Rectal smooth muscle tissue (tissue), 1 donor: ENCODE measurements around the gene DCDC1.

Source experiments
- H3K27ac ChIP-seq: one replicate; pipeline ENCODE4 v1.7.0; 2013; ENCODE audit warnings: low read depth, low read length, inconsistent platforms
- H3K27me3 ChIP-seq: one replicate; pipeline ENCODE4 v1.7.0; 2013; ENCODE audit warnings: low read length; ENCODE audit not compliant: control insufficient read depth, insufficient read depth
- H3K36me3 ChIP-seq: one replicate; pipeline ENCODE4 v1.7.0; 2013; ENCODE audit warnings: low read length; ENCODE audit not compliant: control insufficient read depth, insufficient read depth
- H3K4me1 ChIP-seq: one replicate; pipeline ENCODE4 v1.7.0; 2013; ENCODE audit warnings: low read length; ENCODE audit not compliant: control insufficient read depth, insufficient read depth
- H3K4me3 ChIP-seq: one replicate; pipeline ENCODE4 v1.7.0; 2013; ENCODE audit warnings: low read length
- H3K9ac ChIP-seq: one replicate; pipeline ENCODE4 v1.7.0; 2013; ENCODE audit warnings: low read length

DCDC1 gene

DNA sequence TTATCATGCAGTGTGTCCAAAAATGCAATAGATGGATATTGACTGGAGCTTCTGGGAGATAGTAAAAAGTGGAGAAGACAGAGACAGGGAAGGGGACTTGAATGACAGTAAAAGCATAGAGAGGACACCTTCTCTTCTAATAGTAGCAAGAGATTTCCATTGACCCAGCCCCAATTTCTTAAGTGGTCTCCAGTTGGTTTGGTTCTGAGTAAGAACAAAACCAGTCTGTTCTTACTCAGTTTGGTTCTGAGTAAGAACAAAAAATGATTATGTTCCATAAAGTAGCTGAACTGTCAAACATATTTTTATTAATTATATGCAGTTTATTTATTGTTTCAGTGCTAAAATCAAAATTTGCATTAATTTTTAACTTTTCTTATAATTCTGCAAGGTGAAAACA is 466.6 kb downstream of the DCDC1 start:
- H3K4me3 ChIP-seq = no peak overlapping the region
- H3K27me3 ChIP-seq = no peaks in the 10 kb centered on the region
- H3K9ac ChIP-seq = no peak overlapping the region
- no peaks in the 10 kb centered on the region for H3K36me3 ChIP-seq
- no peaks in the 10 kb centered on the region for H3K4me1 ChIP-seq
- H3K27ac ChIP-seq = no peak overlapping the region

DNA sequence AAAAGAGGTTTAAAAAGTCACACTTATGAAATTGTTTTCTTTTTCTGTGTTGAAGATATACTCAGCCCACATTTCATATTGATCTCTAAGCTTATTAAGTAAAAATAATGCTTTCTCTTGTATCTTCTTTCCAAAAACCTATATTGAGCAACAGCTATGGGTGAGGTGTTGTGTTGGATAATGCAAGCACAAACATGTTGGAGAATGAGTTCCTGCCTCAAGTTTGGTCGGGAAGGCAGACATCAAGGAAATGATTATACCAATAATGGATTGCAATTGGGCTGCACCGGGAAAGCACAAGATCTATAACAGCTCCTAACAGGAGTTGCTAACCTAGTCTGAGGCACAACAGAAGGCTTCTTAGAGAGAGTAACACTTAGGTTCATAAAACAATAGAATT is 474.5 kb downstream of the DCDC1 start:
- Histone ChIP-seq H3K9ac (no peak overlapping the region), H3K4me3 (no peak overlapping the region), H3K27me3 (no peaks in the 10 kb centered on the region), H3K27ac (no peak overlapping the region), H3K4me1 (no peaks in the 10 kb centered on the region), H3K36me3 (no peaks in the 10 kb centered on the region)

DNA sequence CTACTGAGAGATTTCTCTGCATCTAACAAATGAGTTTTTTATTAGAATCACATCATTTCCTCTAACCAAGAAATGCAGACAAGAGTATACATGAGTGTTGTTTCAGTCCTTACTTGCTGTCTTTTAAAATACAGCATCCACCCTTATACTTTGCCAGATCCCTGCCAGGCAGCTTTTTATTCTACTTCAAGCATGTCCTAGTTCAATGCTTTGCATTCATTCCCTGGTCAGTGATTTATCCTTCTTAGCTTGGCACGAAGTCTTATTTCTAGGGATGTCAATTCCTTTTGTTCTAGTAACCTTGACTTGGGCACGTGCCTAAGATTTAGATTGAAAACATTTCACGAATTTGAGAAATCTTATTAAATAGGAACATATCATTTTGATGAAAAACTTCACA is 476.2 kb downstream of the DCDC1 start:
- H3K27me3 ChIP-seq = no peaks in the 10 kb centered on the region
- no peak overlapping the region for H3K27ac ChIP-seq
- H3K4me1 ChIP-seq = no peaks in the 10 kb centered on the region
- no peak overlapping the region for H3K9ac ChIP-seq
- no peaks in the 10 kb centered on the region for H3K36me3 ChIP-seq
- H3K4me3 ChIP-seq = no peak overlapping the region

DNA sequence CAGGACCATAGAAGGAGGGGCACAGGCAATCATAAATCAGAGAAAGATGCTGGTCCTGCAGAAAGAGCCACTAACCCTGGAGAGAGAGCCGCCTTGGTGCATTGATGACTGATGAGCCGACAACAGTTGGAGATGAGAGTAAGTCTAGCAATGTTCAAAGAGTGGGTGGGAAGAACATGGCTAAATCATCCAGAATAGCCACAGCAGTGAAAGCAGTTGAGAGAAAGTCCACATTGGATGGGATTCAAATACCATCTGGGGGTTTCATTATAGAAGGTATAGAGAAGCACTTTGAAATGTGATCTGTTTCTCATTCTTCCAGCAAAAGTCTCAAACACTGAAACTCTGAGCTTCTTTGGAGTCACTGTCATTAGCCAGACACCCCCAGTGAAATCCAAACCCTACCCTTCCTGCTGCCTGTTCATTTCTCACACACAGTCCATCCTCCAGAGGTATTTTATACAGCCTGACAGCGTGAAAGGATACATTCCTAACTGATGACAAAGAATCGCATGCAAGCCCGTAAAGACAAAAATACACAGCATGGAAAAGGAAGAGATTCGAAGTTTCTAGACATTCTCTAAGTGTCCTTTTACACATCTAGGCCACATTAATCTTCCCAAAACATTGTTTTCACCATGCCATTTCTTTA is 480.3 kb downstream of the DCDC1 start:
- Histone ChIP-seq H3K4me1 (no peaks in the 10 kb centered on the region), H3K36me3 (no peaks in the 10 kb centered on the region), H3K4me3 (no peak overlapping the region), H3K27me3 (no peaks in the 10 kb centered on the region), H3K27ac (no peak overlapping the region), H3K9ac (no peak overlapping the region)

DNA sequence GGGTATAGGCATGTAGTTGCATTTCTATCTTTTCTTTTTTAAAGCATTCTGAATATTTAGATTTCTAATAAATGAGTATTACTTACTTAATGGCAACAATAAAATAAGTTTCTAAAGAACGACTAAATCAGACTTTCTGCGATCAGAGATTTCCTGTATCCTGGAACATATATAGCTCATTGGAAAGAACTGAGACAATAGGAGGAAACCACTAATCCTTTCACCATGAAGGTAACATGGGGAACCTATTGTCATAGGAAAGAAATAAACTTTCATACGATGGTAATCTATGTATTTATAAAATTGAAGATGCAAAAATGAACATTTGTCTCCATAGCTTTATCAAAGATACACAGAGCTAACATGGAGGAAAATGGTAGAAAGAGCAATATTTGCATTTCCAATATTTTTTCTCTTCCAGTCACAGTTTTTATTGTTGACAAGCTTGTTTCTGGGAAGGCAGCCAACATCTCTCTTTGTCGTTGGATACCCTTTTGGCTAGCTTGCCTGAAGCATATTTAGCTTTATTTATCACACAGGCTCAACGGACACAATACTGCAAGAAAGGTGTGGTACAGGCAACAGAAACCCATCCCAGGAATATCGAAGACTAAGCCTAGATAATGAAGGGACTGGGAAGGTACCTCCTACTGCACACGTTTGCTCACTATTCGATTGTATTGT is 490.1 kb downstream of the DCDC1 start:
- H3K27me3 ChIP-seq = no peaks in the 10 kb centered on the region
- no peak overlapping the region for H3K27ac ChIP-seq
- no peak overlapping the region for H3K4me3 ChIP-seq
- peaks cover 2% of the 10 kb centered on the region for H3K4me1 ChIP-seq
- no peaks in the 10 kb centered on the region for H3K36me3 ChIP-seq
- H3K9ac ChIP-seq = no peak overlapping the region

DNA sequence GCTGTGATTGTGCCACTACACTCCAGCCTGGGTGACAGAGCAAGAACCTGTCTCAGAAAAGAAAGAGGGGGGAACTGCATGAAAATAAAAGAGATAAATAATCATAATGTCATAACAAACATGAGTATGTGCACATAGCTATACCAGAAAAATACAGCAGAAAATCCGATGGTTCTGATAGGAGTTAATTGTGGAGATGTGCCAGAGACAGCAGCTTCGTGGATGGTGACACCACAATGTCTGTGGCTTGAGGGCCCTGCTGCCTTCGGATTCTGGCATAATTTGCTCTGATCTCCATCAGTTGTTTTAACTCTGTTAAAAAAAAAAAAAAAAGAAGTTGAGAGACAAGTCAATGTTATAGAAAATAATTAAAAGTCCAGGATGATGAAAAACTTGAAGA is 491.1 kb downstream of the DCDC1 start:
- Histone ChIP-seq H3K9ac (no peak overlapping the region), H3K27me3 (no peaks in the 10 kb centered on the region), H3K4me3 (no peak overlapping the region), H3K27ac (no peak overlapping the region), H3K4me1 (peaks cover 2% of the 10 kb centered on the region), H3K36me3 (no peaks in the 10 kb centered on the region)

DNA sequence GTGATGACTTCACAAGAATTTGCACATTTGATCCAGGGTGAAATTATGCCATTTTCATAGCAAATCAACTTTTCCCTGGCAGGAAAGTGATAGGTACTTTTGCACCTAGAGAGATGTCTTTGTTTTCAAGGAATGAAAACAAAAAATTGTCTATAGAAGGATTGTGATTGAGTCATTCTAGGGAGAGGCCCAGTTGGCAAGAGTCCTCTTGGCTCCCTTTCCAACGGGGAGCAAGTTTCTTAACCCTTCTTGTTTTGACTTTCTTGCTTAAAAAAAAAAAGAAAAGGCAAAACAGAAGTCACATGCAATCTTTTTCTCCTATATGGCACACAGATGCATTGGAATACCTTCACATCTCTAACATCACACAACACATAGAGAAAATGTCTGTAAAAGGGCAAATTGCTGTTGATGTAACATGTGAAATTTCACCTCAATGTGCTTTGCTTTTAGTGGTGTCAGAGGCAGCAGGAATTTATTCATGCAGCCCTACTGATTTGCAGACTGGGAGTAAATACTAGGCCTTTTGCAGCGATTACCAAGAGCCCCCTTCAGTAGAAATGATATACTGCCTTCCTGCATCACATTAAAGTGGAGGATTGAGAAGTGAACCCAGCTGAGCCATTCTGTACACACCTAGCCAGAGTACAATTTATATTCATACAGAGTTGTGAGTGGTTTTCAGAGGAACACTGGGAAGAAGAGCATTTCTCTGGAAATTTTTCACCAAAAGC is 492.7 kb downstream of the DCDC1 start:
- Histone ChIP-seq H3K27ac (no peak overlapping the region), H3K4me3 (no peak overlapping the region), H3K9ac (no peak overlapping the region), H3K27me3 (no peaks in the 10 kb centered on the region), H3K36me3 (no peaks in the 10 kb centered on the region), H3K4me1 (peaks cover 2% of the 10 kb centered on the region)

DNA sequence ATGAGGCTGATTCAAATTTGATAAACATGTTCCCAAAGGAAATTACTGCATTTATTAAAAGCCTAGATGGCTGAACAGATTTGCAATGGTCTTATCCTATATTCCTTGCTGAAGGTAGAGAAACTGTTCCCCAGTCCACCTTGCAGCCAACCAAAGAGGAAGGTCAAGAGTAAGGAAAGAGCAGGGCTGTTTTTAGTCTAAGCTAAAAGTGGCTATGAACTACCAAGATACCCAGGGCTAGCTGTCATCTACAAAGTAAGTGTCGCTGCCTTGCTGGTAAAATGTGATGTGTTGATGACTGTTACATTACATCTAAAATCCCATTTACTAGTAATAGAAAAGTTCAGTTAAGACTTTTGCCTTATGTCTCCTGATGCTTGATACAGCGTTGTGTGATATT is 493.3 kb downstream of the DCDC1 start:
- H3K4me3 ChIP-seq = no peak overlapping the region
- no peak overlapping the region for H3K27ac ChIP-seq
- H3K36me3 ChIP-seq = no peaks in the 10 kb centered on the region
- H3K27me3 ChIP-seq = no peaks in the 10 kb centered on the region
- peaks cover 2% of the 10 kb centered on the region for H3K4me1 ChIP-seq
- no peak overlapping the region for H3K9ac ChIP-seq

DNA sequence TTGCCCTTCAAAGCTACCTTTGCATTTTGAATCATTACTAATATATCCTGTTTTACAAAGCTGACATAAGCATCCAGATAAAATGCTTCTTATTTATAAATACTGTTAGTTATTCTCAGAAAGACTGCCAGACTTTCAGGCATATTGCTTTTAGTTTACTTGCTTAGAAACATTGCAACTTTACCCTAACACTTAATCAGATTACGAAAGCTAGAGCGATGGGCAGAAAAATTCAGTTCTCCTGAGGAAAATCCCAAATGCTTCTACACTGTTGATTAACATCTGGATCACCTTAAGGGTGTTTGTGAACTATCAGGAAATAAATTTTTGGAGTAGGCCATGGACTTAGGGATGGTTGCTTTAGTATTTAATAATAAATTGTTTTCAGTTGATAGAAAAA is 493.7 kb downstream of the DCDC1 start:
- Histone ChIP-seq H3K27me3 (no peaks in the 10 kb centered on the region), H3K4me3 (no peak overlapping the region), H3K4me1 (peaks cover 2% of the 10 kb centered on the region), H3K27ac (no peak overlapping the region), H3K9ac (no peak overlapping the region), H3K36me3 (no peaks in the 10 kb centered on the region)

DNA sequence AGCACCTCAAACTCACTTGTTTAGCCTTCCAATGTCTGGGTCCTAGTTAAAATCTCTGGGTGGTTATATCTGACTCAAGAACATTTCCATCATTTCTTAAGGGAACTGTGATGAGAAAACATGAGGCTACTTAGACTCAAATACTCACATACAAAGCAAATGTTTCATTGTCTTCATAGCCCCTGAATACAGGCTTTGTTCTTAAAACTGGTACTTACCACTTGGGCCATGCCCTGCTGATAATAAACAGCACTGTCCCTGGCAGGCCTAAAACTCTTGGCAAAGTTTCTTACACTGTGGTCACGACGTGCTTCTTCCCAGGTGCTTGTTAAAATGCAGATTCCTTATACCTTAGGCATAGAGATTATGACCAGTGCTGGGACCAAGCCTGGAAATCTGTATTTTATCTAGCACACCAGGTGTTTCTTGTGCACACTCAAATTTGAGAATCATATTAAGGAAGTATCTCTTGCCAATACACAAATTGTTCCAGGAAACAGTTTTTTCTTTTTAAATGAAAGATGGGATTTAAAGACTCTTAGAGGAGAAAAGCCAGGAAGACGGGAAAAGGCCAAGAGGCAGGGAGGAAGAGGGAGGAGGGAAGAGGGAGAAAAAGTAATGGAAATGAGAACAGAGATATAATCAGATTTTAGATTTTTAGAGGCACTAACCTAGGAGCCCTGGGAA is 495.5 kb downstream of the DCDC1 start:
- H3K9ac ChIP-seq = no peak overlapping the region
- no peaks in the 10 kb centered on the region for H3K27me3 ChIP-seq
- no peaks in the 10 kb centered on the region for H3K36me3 ChIP-seq
- H3K27ac ChIP-seq = no peak overlapping the region
- peaks cover 2% of the 10 kb centered on the region for H3K4me1 ChIP-seq
- H3K4me3 ChIP-seq = no peak overlapping the region

DNA sequence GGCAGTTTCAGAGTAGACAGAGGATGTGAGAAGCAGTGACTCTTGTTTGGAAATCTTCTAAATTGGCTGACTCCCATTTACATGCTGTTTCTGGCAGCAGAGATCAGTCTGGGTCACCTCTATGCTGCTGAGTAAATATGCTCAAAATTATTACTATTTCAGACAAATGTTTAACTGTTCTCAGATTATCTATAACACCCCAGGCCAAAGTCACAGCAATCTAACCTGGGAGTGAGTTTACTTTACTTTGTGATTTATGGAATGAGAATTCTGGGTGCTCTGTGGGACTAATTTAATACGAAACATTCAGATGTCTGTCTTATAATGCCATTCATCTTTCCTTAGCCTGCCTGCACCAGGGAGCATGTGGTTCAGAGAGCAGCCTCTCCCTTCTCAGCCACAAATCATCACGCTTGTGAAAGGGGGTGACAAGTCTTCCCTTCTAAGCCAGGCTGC is 500.9 kb downstream of the DCDC1 start:
- H3K4me1 ChIP-seq = no peaks in the 10 kb centered on the region
- no peaks in the 10 kb centered on the region for H3K27me3 ChIP-seq
- no peak overlapping the region for H3K27ac ChIP-seq
- H3K9ac ChIP-seq = no peak overlapping the region
- H3K4me3 ChIP-seq = no peak overlapping the region
- no peaks in the 10 kb centered on the region for H3K36me3 ChIP-seq

DNA sequence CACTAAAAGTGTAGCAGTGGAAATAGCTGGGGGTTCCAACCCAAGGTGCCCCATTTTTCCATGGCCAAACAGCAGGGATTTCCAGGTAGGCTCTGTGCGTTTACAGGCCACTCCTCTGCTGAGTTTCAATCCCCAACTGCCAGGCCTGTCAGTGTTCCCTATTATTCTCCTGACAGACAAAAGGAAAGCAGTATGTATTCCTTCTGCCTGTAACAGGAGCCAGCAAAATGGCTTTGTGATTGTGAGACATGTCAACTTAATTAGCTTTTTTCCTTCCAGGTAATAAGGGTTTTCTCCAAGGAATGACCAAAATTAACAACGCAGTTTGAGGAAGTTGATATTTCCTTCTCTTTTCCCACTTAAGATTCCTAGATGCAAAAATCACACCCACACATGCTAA is 506.3 kb downstream of the DCDC1 start:
- H3K9ac ChIP-seq = no peak overlapping the region
- H3K36me3 ChIP-seq = no peaks in the 10 kb centered on the region
- no peak overlapping the region for H3K4me3 ChIP-seq
- no peak overlapping the region for H3K27ac ChIP-seq
- no peaks in the 10 kb centered on the region for H3K4me1 ChIP-seq
- no peaks in the 10 kb centered on the region for H3K27me3 ChIP-seq
